ENCODE results near the gene SETD6. TPM values are rescaled to one million over a fixed set of nuclear protein-coding genes. Genes with fewer than 3 reads are reported as not detected.

The SETD6 gene
- total and polyA plus RNA-seq, 2 of the 8 experiments (the other 6 are each of a cell fraction or from before 2014, with no cell fraction given), result 25.3 to 40.5 TPM

GRCh38 chr16:58519707-58520106 lies 4.4 kb downstream of the SETD6 start:
- H3K79me1 ChIP-seq (ENCODE audit: low read depth, low read length), result no peaks in the 10 kb centered on the region; the same call in 1 of the 2 replicates
- no peaks in the 10 kb centered on the region for H3K9me3 ChIP-seq (ENCODE audit: insufficient read depth in 2 of 2, low read depth in 1 of 2, low read length in 1 of 2)
- no peak overlapping the region for H4K91ac ChIP-seq (replicated peaks; ENCODE audit: insufficient read length, low read length)
- peaks cover 4 to 11% (median 5%) of the 10 kb centered on the region in 4 experiments for H3K4me1 ChIP-seq (replicated peaks in 1 of 4; ENCODE audit: control insufficient read depth in 3 of 4, insufficient read depth in 4 of 4, low read length in 3 of 4)
- no peak overlapping the region for H3K14ac ChIP-seq (ENCODE audit: insufficient read length)
- peaks cover 9 to 21% of the 10 kb centered on the region in 2 experiments for H4K20me1 ChIP-seq (replicated peaks in 1 of 2; ENCODE audit: control insufficient read depth in 1 of 2, insufficient read depth in 2 of 2, low read length in 2 of 2)
- no peak overlapping the region for H2BK12ac ChIP-seq (ENCODE audit: low read depth, low read length)
- CTCF ChIA-PET (ENCODE audit: partially characterized antibody), result interaction anchor here (0.6 to 2.0 kb wide), 6 partner anchors 7 to 515 kb away, joined by 3 to 6 read pairs (median 3); no protein-coding TSS in a partner anchor
- H2BK5ac ChIP-seq (ENCODE audit: low read depth, low read length), result no peak overlapping the region
- no peak overlapping the region for H3K4me2 ChIP-seq (ENCODE audit: insufficient read depth in 1 of 2, low read depth in 2 of 2, low read length in 2 of 2)
- H4K5ac ChIP-seq (ENCODE audit: insufficient read length, low read depth, low read length), result no peak overlapping the region
- no peak overlapping the region for H3K23ac ChIP-seq (ENCODE audit: insufficient read length)
- H3K4me3 ChIP-seq (ENCODE audit: extremely low read depth in 1 of 4, insufficient read depth in 2 of 4, low read depth in 3 of 4, low read length in 4 of 4), result no peak overlapping the region
- POLR2A ChIA-PET (ENCODE audit: partially characterized antibody), result interaction anchor here (0.6 to 2.2 kb wide), 6 partner anchors 8 to 160 kb away, joined by 3 to 5 read pairs (median 4); no protein-coding TSS in a partner anchor
- H3K36me3 ChIP-seq (ENCODE audit: control insufficient read depth in 2 of 4, insufficient read depth in 4 of 4, low read length in 3 of 4), result peaks cover 36 to 85% (median 69%) of the 10 kb centered on the region in 4 experiments
- H2BK20ac ChIP-seq (ENCODE audit: low read length), result no peak overlapping the region
- peaks cover 0 to 16% of the 10 kb centered on the region in 2 experiments; a peak in 2 of 4 replicates for H3K79me2 ChIP-seq (ENCODE audit: control insufficient read depth in 1 of 2, insufficient read depth in 2 of 2, low read length in 2 of 2)
- no peak overlapping the region for H2BK15ac ChIP-seq (ENCODE audit: low read length)
- no peak overlapping the region for H2BK120ac ChIP-seq (replicated peaks; ENCODE audit: low read depth, low read length)
- no peaks in the 10 kb centered on the region for H3K27me3 ChIP-seq (replicated peaks in 1 of 4; ENCODE audit: control insufficient read depth in 3 of 4, extremely low read depth in 1 of 4, insufficient read depth in 3 of 4, low read length in 3 of 4)
- H3K9ac ChIP-seq (replicated peaks in 1 of 4; ENCODE audit: extremely low read depth in 1 of 4, low read depth in 3 of 4, low read length in 3 of 4), result no peak overlapping the region
- no peak overlapping the region for H3K4ac ChIP-seq (replicated peaks; ENCODE audit: insufficient read length, low read depth, low read length)
- DNase-seq (ENCODE audit: low read depth in 1 of 2, low spot score in 2 of 2) (no peak), FAIRE-seq (no peak)
- H3K27ac ChIP-seq (ENCODE audit: low read depth, low read length), result no peak overlapping the region
- no peaks in the 10 kb centered on the region; the same call in 1 of the 2 replicates for H3K23me2 ChIP-seq (ENCODE audit: low read depth, low read length)
- TF ChIP-seq SIN3A (conservative IDR thresholded peaks at IDR 0.05 in 1 of 2, IDR thresholded peaks at IDR 0.05 in 1 of 2; ENCODE audit: low read depth in 1 of 2, low read length in 2 of 2) (no peak), POLR2AphosphoS5 (IDR thresholded peaks at IDR 0.05; ENCODE audit: low read depth, low read length) (peak; percentile 78), POLR2A (IDR thresholded peaks at IDR 0.05; ENCODE audit: control extremely low read depth in 1 of 2, low read depth in 2 of 2, low read length in 2 of 2) (peak in 1 of 2 experiments; percentile 14; a peak in 1 of 3 replicates), CTBP2 (IDR thresholded peaks at IDR 0.05; ENCODE audit: borderline replicate concordance, insufficient read depth, insufficient read length, low read length) (no peak), BACH1 (IDR thresholded peaks at IDR 0.05; ENCODE audit: low read length) (no peak), ATF3 (IDR thresholded peaks at IDR 0.05; ENCODE audit: insufficient read depth, low read depth, low read length) (no peak)
- TF ChIP-seq, protein P1, sequence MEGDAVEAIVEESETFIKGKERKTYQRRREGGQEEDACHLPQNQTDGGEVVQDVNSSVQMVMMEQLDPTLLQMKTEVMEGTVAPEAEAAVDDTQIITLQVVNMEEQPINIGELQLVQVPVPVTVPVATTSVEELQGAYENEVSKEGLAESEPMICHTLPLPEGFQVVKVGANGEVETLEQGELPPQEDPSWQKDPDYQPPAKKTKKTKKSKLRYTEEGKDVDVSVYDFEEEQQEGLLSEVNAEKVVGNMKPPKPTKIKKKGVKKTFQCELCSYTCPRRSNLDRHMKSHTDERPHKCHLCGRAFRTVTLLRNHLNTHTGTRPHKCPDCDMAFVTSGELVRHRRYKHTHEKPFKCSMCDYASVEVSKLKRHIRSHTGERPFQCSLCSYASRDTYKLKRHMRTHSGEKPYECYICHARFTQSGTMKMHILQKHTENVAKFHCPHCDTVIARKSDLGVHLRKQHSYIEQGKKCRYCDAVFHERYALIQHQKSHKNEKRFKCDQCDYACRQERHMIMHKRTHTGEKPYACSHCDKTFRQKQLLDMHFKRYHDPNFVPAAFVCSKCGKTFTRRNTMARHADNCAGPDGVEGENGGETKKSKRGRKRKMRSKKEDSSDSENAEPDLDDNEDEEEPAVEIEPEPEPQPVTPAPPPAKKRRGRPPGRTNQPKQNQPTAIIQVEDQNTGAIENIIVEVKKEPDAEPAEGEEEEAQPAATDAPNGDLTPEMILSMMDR (IDR thresholded peaks at IDR 0.05; ENCODE audit: control extremely low read depth in 1 of 3, insufficient read depth in 1 of 3, low read depth in 1 of 3, low read length in 3 of 3), result no peak
- no peak overlapping the region for H2AFZ ChIP-seq (ENCODE audit: low read length)
- no peak overlapping the region for H4K8ac ChIP-seq (ENCODE audit: extremely low read depth, insufficient read depth, low read length)
- no peak overlapping the region for H2AK5ac ChIP-seq (ENCODE audit: low read depth, low read length)
- H3K18ac ChIP-seq (ENCODE audit: extremely low read depth, low read length), result no peak overlapping the region
- H3K56ac ChIP-seq (replicated peaks; ENCODE audit: insufficient read length, low read depth, low read length), result no peak overlapping the region
